ENCODE measurements around the gene H1-8.
"Not testable (repeated sequence)": the region's sequence is repeated elsewhere in the genome, so short reads cannot be mapped to it uniquely, and the experiment has no call there.

GRCh38 chr3:129545951-129546350 lies 3.0 kb downstream of the H1-8 start:
- TF ChIP-seq CTCF, POLR2A, POLR2AphosphoS5 (IDR thresholded peaks at IDR 0.05): not testable (repeated sequence)

All from upper lobe of left lung (tissue), 4 donors.